ENCODE results near the gene IFI27L1. TPM values are rescaled to one million over a fixed set of nuclear protein-coding genes. Genes with fewer than 3 reads are reported as not detected.

Gene IFI27L1
- total RNA-seq (2022; extraction: Qiagen RNA extraction): 18.8 to 21.4 TPM (median 19.4 TPM) in 5 replicates

GRCh38 chr14:94080621-94081385 lies at the start of gene IFI27L1, which contains the start of gene DDX24:
Gene IFI27L1 (plus strand): TSS chr14:94081310. CDS start chr14:94096938, 15,628 bp downstream.
Gene DDX24 (minus strand): TSS chr14:94081202. CDS start chr14:94079742, 1,460 bp downstream.

GRCh38 chr14:94110552-94111181 lies 29.6 kb downstream of the IFI27L1 start, which contains the start of gene IFI27:
Gene IFI27 (plus strand): TSS chr14:94110736.

GRCh38 chr14:94129111-94129757 lies 48.1 kb downstream of the IFI27L1 start, which contains the start of gene IFI27L2:
Gene IFI27L2 (minus strand): TSS chr14:94129604. CDS start chr14:94129564, 40 bp downstream.

Other genes starting within 250 kb of the IFI27L1 start
- gene FAM181A, start 154.0 kb upstream of the IFI27L1 start, total RNA-seq (2022; extraction: Qiagen RNA extraction): not detected in 5 replicates
- gene ASB2, start 104.7 kb upstream of the IFI27L1 start, total RNA-seq (2022; extraction: Qiagen RNA extraction): 0.28 to 0.91 TPM (median 0.59 TPM) in 5 replicates
- gene CCDC197, start 84.0 kb upstream of the IFI27L1 start, total RNA-seq (2022; extraction: Qiagen RNA extraction): not detected in 5 replicates
- 2.7 to 3.9 TPM (median 3.0 TPM) in 5 replicates for gene OTUB2, start 55.0 kb upstream of the IFI27L1 start, total RNA-seq (2022; extraction: Qiagen RNA extraction)
- gene DDX24, start 108 bp upstream of the IFI27L1 start, total RNA-seq (2022; extraction: Qiagen RNA extraction): 169 to 176 TPM (median 173 TPM) in 5 replicates
- gene IFI27, start 29.4 kb downstream of the IFI27L1 start, total RNA-seq (2022; extraction: Qiagen RNA extraction): 0.40 to 1.6 TPM (median 1.3 TPM) in 5 replicates
- 48.8 to 58.4 TPM (median 51.5 TPM) in 5 replicates for gene IFI27L2, start 48.3 kb downstream of the IFI27L1 start, total RNA-seq (2022; extraction: Qiagen RNA extraction)
- 0.29 to 0.59 TPM (median 0.30 TPM) in 5 replicates for gene PPP4R4, start 93.0 kb downstream of the IFI27L1 start, total RNA-seq (2022; extraction: Qiagen RNA extraction)
- gene SERPINA10, start 212.0 kb downstream of the IFI27L1 start, total RNA-seq (2022; extraction: Qiagen RNA extraction): 0.05 TPM in 1 of 5 replicates, not detected in the others
- 0.92 to 1.4 TPM (median 1.2 TPM) in 5 replicates for gene SERPINA6, start 242.0 kb downstream of the IFI27L1 start, total RNA-seq (2022; extraction: Qiagen RNA extraction)